ACC112 (cell line): ENCODE measurements around the gene DDO.
"Not testable (repeated sequence)": the region's sequence is repeated elsewhere in the genome, so short reads cannot be mapped to it uniquely, and the experiment has no call there.

Source experiments
- H2AFZ ChIP-seq: fragments of 200-600 bp; sonication (generic); one replicate; pipeline ENCODE4 v1.6.0; 2017; ENCODE audit warnings: antibody characterized with exemption, low read length; ENCODE audit not compliant: unreplicated experiment
- H3K27ac ChIP-seq: fragments of 200-600 bp; sonication (generic); 2 replicates; pipeline ENCODE4 v1.5.1; 2014; ENCODE audit warnings: low read depth, mild to moderate bottlenecking, antibody characterized with exemption, low read length, moderate library complexity
- H3K27me3 ChIP-seq: fragments of 200-600 bp; sonication (generic); 2 replicates; pipeline ENCODE4 v1.6.1; 2014; ENCODE audit warnings: mild to moderate bottlenecking, antibody characterized with exemption, low read length, moderate library complexity, mixed read lengths; ENCODE audit not compliant: insufficient read depth
- H3K36me3 ChIP-seq: fragments of 200-600 bp; sonication (generic); 2 replicates; pipeline ENCODE4 v1.6.1; 2016; ENCODE audit warnings: mild to moderate bottlenecking, antibody characterized with exemption, low read length, moderate library complexity, mixed read lengths; ENCODE audit not compliant: insufficient read depth
- H3K4me1 ChIP-seq: fragments of 200-600 bp; sonication (generic); one replicate; pipeline ENCODE4 v1.6.1; 2016; ENCODE audit warnings: low read length, mixed read lengths; ENCODE audit not compliant: insufficient read depth, unreplicated experiment, control insufficient read depth
- H3K4me3 ChIP-seq: fragments of 200-600 bp; sonication (generic); 2 replicates; pipeline ENCODE4 v1.5.1; 2014; ENCODE audit warnings: mild to moderate bottlenecking, low read depth, low read length
- H3K79me2 ChIP-seq: fragments of 200-600 bp; sonication (generic); one replicate; pipeline ENCODE4 v1.6.0; 2016; ENCODE audit warnings: low read length; ENCODE audit not compliant: control insufficient read depth, unreplicated experiment, insufficient read depth

The DDO gene

DNA sequence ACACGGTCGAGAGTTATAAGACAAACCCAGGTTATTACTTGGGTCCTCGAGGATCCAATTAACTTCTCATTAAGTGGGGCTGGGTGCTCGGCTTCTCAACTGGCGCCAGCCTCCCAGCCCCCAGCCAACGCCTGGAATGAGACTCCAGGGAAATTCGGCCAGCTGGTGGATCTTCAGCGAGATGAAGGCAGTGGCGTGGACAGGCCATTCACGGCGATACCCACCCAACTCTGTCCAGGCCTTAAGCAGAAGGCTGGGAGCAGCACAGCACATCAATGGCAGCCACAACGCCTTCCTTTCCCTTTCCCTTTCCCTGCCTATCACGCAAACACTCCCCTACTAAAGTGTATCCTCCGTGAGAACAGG lies 58.1 kb downstream of the DDO start:
- Histone ChIP-seq H3K4me3 (peak overlapping the region; percentile 77), H3K4me1 (no peaks in the 10 kb centered on the region)

DNA sequence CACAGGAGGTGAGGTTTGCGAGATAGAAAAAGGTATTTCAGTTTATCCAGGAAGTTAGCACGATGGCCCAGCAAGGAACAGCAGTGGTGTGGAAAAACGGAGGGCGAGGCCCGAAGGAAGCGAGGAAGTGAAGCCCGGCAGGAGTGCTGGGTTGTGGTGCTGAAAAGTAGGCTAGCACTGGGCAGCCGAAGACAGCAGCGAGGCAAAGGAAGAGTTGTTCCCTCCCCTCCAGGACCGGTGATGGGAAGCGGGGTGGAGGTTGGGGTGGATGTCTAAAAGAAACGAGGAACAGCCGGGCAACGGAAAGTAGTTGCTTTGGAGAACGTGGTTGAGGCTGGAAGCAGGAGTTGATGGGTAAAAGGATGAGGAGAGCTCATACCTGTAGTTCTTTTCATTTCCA lies 58.6 kb downstream of the DDO start:
- Histone ChIP-seq H3K36me3 (no peaks in the 10 kb centered on the region), H3K79me2 (no peaks in the 10 kb centered on the region), H2AFZ (no peak overlapping the region), H3K4me3 (0 out of 2 replicates have a peak overlapping the region, but pooled peaks have one; percentile 77), H3K4me1 (no peaks in the 10 kb centered on the region), H3K27ac (no peak overlapping the region), H3K27me3 (peaks cover 65% of the 10 kb centered on the region)

More for the DNA sequence above, 58.1 kb downstream of the DDO start:
- H3K79me2 ChIP-seq, result no peaks in the 10 kb centered on the region
- H3K27ac ChIP-seq, result no peak overlapping the region
- no peaks in the 10 kb centered on the region for H3K36me3 ChIP-seq
- peaks cover 70% of the 10 kb centered on the region for H3K27me3 ChIP-seq
- no peak overlapping the region for H2AFZ ChIP-seq

- no peak overlapping the region for H3K27ac ChIP-seq
- H3K4me1 ChIP-seq, result no peaks in the 10 kb centered on the region
- no peaks in the 10 kb centered on the region for H3K79me2 ChIP-seq
- H2AFZ ChIP-seq, result no peak overlapping the region
- peaks cover 55% of the 10 kb centered on the region for H3K27me3 ChIP-seq
- H3K4me3 ChIP-seq, result no peak overlapping the region
- no peaks in the 10 kb centered on the region for H3K36me3 ChIP-seq
Measured at GRCh38 chr6:110355727-110356126, 59.6 kb downstream of the DDO start.

DNA sequence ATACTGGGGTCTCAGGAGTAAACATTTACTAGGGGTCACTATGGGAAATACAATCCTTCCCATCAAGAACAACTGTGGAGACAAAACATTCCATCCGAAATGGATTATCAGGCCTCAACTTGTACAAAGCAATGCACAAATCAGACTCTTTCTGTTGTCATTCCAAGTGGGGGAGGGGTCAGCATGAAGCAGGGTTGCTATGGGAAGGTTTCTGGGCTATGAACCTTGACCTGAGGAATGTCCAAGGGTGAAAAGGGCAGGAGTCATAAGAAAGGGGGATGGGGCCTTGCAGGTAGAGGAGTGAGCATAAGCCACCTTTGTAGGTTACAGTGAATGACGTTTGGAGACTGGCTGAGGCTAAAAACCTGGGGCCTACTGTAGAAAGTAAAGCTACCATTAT lies 60.4 kb downstream of the DDO start:
- no peaks in the 10 kb centered on the region for H3K79me2 ChIP-seq
- H3K27me3 ChIP-seq, result peaks cover 48% of the 10 kb centered on the region
- H3K4me1 ChIP-seq, result no peaks in the 10 kb centered on the region
- no peaks in the 10 kb centered on the region for H3K36me3 ChIP-seq
- H3K27ac ChIP-seq, result no peak overlapping the region
- no peak overlapping the region for H2AFZ ChIP-seq
- H3K4me3 ChIP-seq, result no peak overlapping the region

DNA sequence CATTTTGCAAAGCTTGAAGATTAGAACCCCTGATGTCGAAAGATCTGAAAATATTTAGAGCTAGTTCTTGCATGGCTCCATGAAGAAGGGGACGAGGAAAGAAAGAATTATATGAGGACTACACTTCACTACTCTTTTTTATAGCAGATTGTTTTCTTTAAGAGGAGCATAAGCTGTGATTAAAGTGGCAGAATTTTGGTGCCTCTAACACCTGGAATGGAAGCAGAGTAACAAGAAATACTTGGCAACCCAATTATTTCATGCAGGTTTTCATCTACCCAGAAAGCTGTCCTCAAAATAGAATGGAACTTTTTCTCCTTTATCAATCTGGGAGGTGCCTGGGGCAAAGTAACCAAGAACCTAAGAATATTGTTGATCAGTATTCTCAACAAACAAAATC lies 61.2 kb downstream of the DDO start:
- no peaks in the 10 kb centered on the region for H3K36me3 ChIP-seq
- H2AFZ ChIP-seq, result no peak overlapping the region
- H3K4me3 ChIP-seq, result no peak overlapping the region
- H3K27ac ChIP-seq, result no peak overlapping the region
- H3K27me3 ChIP-seq, result peaks cover 39% of the 10 kb centered on the region
- no peaks in the 10 kb centered on the region for H3K4me1 ChIP-seq
- H3K79me2 ChIP-seq, result no peaks in the 10 kb centered on the region

- Histone ChIP-seq H3K27ac (no peak overlapping the region), H3K79me2 (no peaks in the 10 kb centered on the region), H2AFZ (no peak overlapping the region), H3K4me3 (no peak overlapping the region), H3K27me3 (peaks cover 33% of the 10 kb centered on the region), H3K4me1 (no peaks in the 10 kb centered on the region), H3K36me3 (no peaks in the 10 kb centered on the region)
Measured at GRCh38 chr6:110353457-110354001, 61.8 kb downstream of the DDO start.

- Histone ChIP-seq H2AFZ (no peak overlapping the region), H3K27ac (no peak overlapping the region), H3K27me3 (peaks cover 30% of the 10 kb centered on the region)
Measured at GRCh38 chr6:110352563-110353262, 62.7 kb downstream of the DDO start.

GRCh38 chr6:110351986-110352385 lies 63.4 kb downstream of the DDO start:
- peaks cover 23% of the 10 kb centered on the region for H3K27me3 ChIP-seq
- H3K79me2 ChIP-seq, result no peaks in the 10 kb centered on the region
- H3K36me3 ChIP-seq, result no peaks in the 10 kb centered on the region
- no peak overlapping the region for H3K27ac ChIP-seq
- H2AFZ ChIP-seq, result no peak overlapping the region
- H3K4me1 ChIP-seq, result no peaks in the 10 kb centered on the region
- H3K4me3 ChIP-seq, result no peak overlapping the region

More at GRCh38 chr6:110352563-110353262, 62.7 kb downstream of the DDO start:
- Histone ChIP-seq H3K79me2 (no peaks in the 10 kb centered on the region), H3K4me3 (no peak overlapping the region), H3K4me1 (no peaks in the 10 kb centered on the region), H3K36me3 (no peaks in the 10 kb centered on the region)

DNA sequence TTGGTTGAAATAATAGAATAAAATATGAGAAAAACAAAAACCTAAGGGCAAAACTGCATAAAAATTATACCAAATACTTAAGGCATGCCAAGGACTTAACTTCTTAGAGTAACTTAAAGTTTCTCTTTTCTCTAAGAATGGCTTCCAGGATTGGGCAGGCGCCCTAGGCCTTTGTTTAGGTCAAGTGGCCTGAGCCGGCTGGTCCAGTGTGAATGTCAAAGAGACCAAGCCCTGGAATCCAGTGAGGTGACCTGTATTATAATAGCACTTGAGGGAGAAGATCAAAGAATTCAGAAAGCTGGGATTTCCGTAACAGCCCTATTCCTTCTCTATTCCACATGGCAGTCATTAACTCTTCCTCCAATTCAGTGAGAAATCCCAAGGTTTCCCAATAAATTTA lies 63.8 kb downstream of the DDO start:
- no peak overlapping the region for H2AFZ ChIP-seq
- H3K27me3 ChIP-seq, result peaks cover 19% of the 10 kb centered on the region
- no peak overlapping the region for H3K4me3 ChIP-seq
- no peaks in the 10 kb centered on the region for H3K36me3 ChIP-seq
- H3K4me1 ChIP-seq, result no peaks in the 10 kb centered on the region
- no peaks in the 10 kb centered on the region for H3K79me2 ChIP-seq
- no peak overlapping the region for H3K27ac ChIP-seq

DNA sequence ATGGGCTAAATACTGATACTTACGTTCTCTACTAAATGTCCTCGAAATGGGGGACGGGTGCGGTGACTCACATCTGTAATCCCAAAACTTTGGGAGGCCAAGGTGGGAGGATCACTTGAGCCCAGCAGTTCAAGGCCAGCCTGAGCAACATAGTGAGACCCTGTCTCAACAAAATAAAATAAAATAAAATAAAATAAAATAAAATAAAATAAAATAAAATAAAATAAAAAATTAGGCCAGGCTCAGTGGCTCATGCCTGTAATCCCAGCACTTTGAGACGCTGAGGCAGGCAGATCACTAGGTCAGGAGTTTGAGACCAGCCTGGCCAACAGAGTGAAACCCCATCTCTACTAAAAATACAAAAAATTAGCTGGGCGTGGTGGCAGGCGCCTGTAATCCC lies 64.8 kb downstream of the DDO start:
- not testable (repeated sequence) for H3K27ac ChIP-seq, H3K4me1 ChIP-seq, H3K79me2 ChIP-seq, H3K36me3 ChIP-seq, H3K4me3 ChIP-seq, H2AFZ ChIP-seq
- H3K27me3 ChIP-seq, result peaks cover 11% of the 10 kb centered on the region

DNA sequence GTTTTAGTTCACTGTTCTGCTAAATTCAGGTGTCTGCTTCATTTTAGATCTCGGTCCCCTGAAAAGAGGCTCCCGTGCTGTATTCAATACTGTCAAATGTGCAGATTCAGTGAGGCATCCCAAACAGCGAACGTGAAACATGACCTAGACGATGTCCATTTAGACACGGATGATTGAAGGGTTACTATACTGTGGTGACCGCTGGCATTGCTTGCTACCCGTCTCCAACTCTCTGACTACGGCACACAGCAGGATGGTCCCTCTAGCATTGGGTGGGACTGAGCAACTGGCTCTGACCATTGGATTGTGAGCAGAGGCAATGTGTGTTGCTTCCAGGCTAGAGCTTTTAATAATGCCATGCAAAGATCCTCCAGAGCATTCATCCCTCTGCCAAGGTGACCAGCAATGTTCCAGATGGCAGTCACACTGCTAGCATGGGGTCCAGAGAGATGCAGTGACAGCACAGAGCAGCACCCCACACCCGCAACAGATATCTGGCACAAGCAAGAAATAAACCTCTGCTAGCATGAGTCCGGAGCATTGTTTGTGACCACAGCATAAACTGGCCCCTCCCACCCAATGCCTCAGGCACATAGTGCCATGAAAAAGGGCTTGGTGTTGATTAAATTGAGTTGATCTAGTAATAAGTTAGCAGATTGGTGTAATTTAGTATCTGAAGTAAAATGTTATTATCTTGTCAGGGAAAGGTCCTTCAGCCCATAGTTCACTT lies 66.2 kb downstream of the DDO start:
- Histone ChIP-seq H3K4me3 (no peak overlapping the region), H3K79me2 (no peaks in the 10 kb centered on the region), H3K4me1 (no peaks in the 10 kb centered on the region), H3K27ac (no peak overlapping the region), H2AFZ (no peak overlapping the region), H3K36me3 (no peaks in the 10 kb centered on the region), H3K27me3 (0 out of 2 replicates have a peak, but pooled peaks cover 3% of the 10 kb centered on the region)
